Limb (tissue), 2 donors: ENCODE data around the gene TAF3.
"Not testable (repeated sequence)": the region's sequence is repeated elsewhere in the genome, so short reads cannot be mapped to it uniquely, and the experiment has no call there.

Experiments
- DNase-seq, 2 donors: peaks; one replicate each; pipeline ENCODE4 v3.0.0-alpha.2; 2016; ENCODE audit errors: extremely low spot score in 2 of 2

The TAF3 gene

GRCh38 chr10:7969623-7970022 lies 151.3 kb downstream of the TAF3 start:
- no peak for DNase-seq

- no peak for DNase-seq
Observed at GRCh38 chr10:7971949-7972348, 153.6 kb downstream of the TAF3 start.

- no peak for DNase-seq
Observed at GRCh38 chr10:7972367-7972766, 154.1 kb downstream of the TAF3 start.

- no peak for DNase-seq
Observed at GRCh38 chr10:7980196-7980595, 161.9 kb downstream of the TAF3 start.

GRCh38 chr10:7982727-7983126 lies 164.4 kb downstream of the TAF3 start:
- DNase-seq, result no peak

GRCh38 chr10:7984325-7984724 lies 166.0 kb downstream of the TAF3 start:
- DNase-seq, result no peak

GRCh38 chr10:7984896-7985295 lies 166.6 kb downstream of the TAF3 start:
- peak in 1 of 2 donors; percentile 5 for DNase-seq

GRCh38 chr10:7986851-7987250 lies 168.5 kb downstream of the TAF3 start:
- DNase-seq, result no peak

GRCh38 chr10:7988989-7989388 lies 170.7 kb downstream of the TAF3 start:
- DNase-seq, result no peak

GRCh38 chr10:7998831-7999230 lies 180.5 kb downstream of the TAF3 start:
- DNase-seq, result no peak

GRCh38 chr10:8004469-8005000 lies 186.2 kb downstream of the TAF3 start:
- DNase-seq, result no peak

- no peak for DNase-seq
Observed at GRCh38 chr10:8006274-8006999, 188.1 kb downstream of the TAF3 start.

- DNase-seq, result no peak
Observed at GRCh38 chr10:8009031-8009430, 190.7 kb downstream of the TAF3 start.

- no peak for DNase-seq
Observed at GRCh38 chr10:8013006-8013405, 194.7 kb downstream of the TAF3 start.

- DNase-seq, result no peak
Observed at GRCh38 chr10:8013619-8014018, 195.3 kb downstream of the TAF3 start.

- DNase-seq, result no peak
Observed at GRCh38 chr10:8014649-8015048, 196.3 kb downstream of the TAF3 start.

- no peak for DNase-seq
Observed at GRCh38 chr10:8017277-8017676, 199.0 kb downstream of the TAF3 start.

GRCh38 chr10:8023321-8023720 lies 205.0 kb downstream of the TAF3 start:
- DNase-seq, result no peak

GRCh38 chr10:8023851-8024250 lies 205.5 kb downstream of the TAF3 start:
- no peak for DNase-seq

- no peak for DNase-seq
Observed at GRCh38 chr10:8026349-8027259, 208.3 kb downstream of the TAF3 start.

GRCh38 chr10:8031211-8031610 lies 212.9 kb downstream of the TAF3 start:
- DNase-seq, result not testable (repeated sequence)

- no peak for DNase-seq
Observed at GRCh38 chr10:8032558-8032957, 214.3 kb downstream of the TAF3 start.
